HG03196 (cell line): Measurements from ENCODE around the gene CNTRL.
"Not testable (repeated sequence)": the region's sequence is repeated elsewhere in the genome, so short reads cannot be mapped to it uniquely, and the experiment has no call there.

ENCODE experiments used
- ATAC-seq: cut with Tn5 transposase; IDR thresholded peaks from one replicate; pipeline ENCODE4 v1.9.1; 2021; ENCODE audit not compliant: unreplicated experiment

CNTRL gene

GRCh38 chr9:121069396-121069795, 5.4 kb upstream of the CNTRL start:
- no peak for ATAC-seq

DNA sequence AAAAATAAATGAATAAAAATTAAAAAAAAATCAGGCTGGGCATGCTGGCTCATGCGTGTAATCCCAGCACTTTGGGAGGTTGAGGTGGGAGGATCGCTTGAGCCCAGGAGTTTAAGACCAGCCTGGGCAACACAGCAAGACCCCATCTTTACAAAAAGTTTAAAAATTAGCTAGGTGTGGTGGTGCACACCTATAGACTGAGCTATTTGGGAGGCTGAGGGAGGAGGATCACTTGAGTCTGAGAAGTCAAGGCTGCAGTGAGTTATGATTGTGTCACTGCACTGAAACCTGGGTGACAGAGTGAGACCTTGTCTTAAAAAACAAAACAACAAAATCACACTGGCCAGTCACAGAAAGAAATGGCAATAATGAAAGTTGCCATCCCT, 3.4 kb upstream of the CNTRL start:
- no peak for ATAC-seq

GRCh38 chr9:121071756-121072421, 2.9 kb upstream of the CNTRL start:
- ATAC-seq: peak; percentile 39

DNA sequence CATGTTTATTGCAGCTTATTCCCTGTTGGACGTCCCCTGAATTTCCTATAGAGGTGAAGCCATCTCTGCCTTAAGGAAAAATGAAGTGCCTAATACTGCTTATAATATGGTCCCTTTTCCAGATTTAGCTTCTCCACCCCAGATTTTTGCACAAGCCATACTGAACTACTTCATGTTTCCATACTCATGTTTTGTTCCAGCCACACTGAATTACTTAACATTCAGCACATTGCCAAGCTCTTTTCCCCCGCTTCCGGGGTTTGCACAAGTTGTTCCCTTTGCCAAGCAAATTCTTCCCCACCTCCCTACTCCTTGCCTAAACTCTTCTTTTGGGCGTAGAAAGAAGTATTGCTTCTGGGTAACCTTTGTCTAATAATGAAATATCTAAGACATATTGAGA, 1.7 kb upstream of the CNTRL start:
- ATAC-seq: no peak

DNA sequence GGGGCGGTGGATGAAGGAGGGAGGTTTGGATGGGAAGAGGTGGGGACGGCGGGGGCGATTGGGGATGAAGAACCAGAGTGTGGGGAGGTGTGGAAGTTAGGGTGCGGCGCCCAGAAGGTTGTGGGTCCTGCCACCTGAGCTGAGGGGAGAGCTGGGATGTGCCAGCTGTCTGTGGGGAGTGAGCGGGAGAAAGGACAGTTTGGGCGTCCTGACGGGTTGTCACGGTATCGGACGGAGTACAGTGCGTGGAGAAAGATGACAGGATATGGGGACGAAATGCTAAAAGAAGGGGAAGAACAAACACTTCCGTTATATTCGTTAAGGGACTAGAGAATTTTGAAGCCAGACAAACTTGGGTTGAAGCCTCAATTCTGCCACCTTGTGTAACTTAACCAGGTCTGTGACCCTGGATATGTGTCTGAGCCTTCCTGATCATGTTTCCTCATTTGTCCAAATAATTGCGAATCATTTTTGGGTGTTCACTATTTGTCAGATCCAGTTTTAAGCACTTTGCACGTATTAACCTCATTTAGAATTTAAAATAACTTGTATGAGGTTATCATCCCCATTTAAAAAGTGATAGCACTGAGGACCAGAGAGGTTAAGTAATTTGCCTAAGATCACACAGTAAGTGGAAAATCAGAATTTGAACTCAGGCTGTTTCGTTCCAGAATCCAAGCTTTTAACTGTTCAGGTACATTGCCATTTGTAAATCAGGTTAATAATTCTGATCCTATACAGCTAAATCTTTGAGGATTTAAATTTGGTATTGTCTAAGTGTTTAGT, 689 bp downstream of the CNTRL start:
- ATAC-seq: peak; percentile 8

DNA sequence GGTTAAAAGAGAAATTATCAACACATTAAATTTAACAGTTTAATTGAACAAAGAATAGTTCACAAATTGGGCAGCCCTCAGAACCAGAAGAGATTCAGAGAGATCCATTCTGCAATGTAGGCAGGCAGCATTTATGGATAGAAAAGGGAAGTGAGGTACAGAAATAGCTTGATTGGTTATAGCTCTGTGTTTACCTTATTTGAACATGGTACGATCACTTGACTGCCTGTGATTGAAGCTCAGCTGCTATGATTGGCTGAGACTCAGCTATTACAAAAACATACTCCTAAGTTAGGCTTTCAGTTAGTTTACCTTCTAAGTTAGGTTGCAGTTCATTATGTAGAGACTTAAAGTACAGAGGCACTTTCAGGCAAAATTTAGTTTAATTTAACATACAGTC, 7.3 kb downstream of the CNTRL start:
- ATAC-seq: no peak

DNA sequence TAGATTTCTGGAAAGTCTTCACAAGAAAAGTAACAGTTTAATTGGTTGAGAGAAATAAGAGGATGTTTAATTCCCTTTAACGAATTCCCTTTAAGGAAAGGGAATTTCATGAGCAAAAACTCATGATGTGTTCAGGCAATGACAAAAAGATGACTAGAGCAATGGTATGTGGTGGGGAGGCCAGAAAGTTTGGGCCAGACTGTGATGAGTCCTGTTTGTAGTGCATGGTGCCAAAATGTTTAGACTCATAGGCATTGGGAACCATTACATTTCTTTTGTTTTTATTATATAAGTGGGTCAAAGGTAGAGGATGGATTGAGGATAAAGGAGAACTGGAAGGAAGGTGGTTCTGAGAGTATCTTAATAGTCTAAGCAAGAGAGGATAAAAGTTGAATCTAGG, 10.9 kb downstream of the CNTRL start:
- ATAC-seq: no peak

GRCh38 chr9:121088576-121088975, 13.8 kb downstream of the CNTRL start:
- ATAC-seq: no peak

GRCh38 chr9:121090743-121091142, 16.0 kb downstream of the CNTRL start:
- ATAC-seq: not testable (repeated sequence)

DNA sequence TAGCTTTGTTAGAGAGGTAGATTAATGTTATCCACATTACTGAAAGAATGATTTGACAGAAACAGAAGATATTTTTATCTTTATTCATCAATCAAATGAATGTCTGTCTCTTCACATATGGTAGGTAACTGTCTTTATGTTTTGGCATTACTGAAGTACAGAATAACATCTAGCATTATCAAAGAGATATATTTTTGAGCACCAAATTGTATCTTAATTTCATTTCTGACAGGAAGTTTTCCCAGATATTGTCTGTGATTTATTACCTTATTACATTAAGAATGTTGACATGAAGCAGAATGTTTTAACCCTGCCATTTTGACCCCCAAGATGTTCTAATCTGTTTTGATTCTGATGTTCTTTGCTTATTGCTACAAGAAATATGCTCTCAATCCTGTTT, 20.3 kb downstream of the CNTRL start:
- no peak for ATAC-seq

DNA sequence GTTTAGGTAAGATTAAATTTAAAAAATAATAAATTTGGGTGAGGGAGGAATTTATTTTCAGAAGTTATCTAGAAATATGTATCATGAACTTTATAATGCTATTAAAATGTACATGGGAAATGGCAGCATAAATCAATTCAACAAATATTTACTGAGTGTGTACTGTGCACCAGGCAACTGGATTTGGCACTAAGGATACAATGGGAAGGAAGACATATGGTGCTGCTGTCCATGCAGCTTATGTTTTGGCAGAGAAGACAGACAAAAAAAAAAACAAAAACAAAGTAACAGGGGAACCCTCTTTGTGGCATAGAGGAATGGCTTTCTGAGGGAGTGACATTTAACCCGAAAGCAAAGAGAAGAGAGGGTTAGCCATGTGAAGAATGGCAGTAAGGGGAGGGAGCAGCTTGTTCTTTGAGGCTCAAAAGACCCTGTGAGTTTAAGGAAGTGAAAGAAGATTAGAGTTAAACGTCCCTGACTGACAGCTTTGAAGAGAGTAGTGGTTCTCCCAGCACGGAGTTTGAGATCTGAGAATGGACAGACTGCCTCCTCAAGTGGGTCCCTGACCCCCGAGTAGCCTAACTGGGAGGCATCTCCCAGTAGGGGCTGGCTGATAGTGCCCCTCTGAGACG, 23.9 kb downstream of the CNTRL start:
- no peak for ATAC-seq

DNA sequence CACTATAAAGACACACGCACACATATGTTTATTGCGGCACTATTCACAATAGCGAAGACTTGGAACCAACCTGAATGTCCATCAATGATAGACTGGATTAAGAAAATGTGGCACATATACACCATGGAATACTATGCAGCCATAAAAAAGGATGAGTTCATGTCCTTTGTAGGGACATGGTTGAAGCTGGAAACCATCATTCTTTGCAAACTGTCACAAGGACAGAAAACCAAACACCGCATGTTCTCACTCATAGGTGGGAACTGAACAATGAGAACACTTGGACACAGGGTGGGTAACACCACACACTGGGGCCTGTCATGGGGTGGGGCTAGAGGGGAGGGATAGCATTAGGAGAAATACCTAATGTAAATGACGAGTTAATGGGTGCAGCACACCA, 29.3 kb downstream of the CNTRL start:
- ATAC-seq: not testable (repeated sequence)

DNA sequence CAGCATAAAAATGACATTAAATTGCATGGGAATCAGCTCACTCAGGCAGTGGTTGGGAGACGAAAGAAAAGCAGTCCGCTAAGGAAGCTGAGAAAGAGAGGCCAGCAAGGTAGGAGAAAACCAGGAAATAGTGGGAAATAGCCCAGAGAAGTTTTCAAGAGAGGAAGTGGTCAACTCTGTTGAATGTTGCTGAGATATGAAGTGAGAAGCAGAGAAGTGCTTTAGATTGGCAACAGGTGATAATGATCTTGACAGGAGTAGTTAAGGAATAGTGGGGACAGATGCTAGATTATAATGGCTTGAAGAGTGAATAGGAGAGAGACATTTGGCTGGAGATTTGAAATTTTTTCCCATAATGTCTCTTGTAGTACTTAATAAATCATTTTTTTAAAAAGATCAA, 30.8 kb downstream of the CNTRL start:
- ATAC-seq: no peak

DNA sequence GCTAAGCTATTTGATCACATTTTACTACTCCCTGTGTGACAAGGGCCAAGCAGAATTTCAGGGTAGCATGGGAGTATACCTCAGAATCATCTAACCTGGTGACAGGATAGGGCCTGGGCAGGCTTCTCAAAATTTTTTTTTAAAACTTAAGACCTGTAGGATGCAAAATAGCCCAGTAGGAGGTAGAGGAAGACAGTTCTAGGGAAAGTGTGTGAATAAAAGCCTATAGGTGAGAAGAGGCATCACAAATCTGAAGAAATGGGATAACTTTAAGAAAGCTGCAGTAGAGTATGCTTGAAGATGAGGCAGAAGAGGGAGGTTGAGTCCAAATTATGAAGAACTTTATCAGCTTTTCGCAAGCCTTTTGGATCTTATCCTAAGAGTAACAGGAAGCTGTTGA, 32.3 kb downstream of the CNTRL start:
- no peak for ATAC-seq

DNA sequence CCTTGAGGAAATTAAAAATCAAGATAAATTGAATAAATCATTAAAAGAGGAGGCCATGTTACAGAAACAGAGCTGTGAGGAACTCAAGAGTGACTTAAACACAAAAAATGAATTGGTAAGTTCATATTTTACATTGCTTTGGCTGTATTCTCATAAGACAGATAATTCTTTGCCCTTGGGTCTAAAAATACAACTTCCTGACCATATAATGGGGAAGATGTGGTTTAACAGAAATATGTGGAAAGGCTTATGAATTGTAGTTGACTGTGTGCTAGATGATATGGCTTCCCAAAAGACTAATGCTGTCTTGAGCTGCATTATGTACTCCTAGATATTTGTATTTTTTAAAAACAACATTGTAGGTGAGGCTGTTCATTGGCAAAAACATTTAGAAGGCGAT, 33.1 kb downstream of the CNTRL start:
- ATAC-seq: no peak

DNA sequence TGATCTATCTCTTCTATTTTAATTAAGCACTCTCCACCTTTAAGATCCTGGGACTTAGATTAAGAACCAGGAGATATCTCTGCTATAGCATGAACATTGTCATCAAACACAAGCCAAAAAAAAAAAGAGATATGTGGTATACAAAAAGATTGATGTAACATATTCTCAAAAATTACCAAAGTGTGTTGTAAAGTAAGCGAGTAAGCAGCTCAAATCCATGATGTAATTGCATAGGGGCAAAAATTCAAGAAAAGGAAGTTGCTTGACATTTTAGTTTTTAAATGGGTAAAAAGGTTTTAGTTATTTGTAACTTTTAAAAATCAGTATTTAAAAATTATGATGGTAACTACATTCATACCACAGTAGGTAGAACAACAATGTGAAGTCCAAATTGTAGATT, 40.7 kb downstream of the CNTRL start:
- ATAC-seq: no peak

DNA sequence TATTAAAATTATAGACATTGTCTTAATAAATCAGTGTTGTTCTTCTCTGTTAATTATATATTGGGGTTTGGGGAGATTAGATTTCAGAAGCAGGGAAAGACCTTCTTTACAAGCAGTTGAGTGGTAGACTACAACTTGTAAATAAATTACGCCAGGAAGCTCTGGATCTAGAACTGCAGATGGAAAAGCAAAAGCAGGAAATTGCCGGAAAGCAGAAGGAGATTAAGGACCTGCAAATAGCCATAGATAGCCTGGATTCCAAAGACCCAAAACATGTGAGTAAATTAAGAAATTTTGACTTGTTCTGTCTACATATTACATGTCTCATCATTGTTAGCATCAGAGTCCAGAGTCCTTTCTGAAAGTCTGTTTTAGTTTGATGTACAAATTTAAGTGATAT, 43.5 kb downstream of the CNTRL start:
- ATAC-seq: no peak

DNA sequence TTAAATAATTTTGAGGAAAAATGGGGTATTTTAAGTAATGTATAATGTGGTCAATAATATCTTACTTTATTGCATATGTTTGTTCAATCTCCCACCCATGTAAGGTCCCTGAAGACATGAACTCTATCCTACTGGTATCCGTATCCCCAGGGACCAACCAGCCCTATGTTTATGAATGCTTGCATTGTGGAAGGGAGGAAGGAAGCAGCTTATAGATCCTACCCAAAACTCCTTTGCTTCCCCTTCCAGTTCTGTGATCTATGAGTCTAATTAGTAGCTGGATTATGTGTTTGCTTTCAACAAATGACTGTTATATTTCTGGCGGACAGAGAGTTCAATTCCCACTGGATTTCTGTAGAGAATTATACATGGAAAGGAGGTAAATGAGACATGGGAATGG, 45.6 kb downstream of the CNTRL start:
- no peak for ATAC-seq

DNA sequence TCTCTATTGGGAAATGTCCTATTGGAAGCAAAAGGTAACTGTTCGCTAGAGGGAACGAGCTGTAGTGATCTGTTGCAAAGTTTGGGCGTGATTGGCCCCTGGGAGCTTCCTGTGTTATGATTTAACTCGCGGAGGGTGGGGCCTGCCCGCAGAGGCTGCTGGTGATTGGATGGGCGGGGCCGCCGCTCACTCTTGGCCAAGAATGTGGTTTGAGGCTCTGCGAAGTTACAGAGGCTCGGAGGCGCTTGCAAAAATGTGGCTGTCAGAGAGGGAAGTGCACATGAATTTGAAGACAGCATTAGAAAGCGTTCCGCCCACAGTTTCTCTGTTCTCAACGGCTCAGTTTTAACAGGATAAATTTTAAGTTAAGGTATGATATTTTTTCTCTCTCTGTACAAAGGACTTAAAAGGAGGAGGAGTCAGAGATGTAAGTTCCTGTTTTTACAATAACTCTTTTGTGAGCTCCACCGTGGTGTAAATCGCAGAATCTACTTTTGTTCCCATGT, 46.9 kb downstream of the CNTRL start:
- ATAC-seq: peak; percentile 98

DNA sequence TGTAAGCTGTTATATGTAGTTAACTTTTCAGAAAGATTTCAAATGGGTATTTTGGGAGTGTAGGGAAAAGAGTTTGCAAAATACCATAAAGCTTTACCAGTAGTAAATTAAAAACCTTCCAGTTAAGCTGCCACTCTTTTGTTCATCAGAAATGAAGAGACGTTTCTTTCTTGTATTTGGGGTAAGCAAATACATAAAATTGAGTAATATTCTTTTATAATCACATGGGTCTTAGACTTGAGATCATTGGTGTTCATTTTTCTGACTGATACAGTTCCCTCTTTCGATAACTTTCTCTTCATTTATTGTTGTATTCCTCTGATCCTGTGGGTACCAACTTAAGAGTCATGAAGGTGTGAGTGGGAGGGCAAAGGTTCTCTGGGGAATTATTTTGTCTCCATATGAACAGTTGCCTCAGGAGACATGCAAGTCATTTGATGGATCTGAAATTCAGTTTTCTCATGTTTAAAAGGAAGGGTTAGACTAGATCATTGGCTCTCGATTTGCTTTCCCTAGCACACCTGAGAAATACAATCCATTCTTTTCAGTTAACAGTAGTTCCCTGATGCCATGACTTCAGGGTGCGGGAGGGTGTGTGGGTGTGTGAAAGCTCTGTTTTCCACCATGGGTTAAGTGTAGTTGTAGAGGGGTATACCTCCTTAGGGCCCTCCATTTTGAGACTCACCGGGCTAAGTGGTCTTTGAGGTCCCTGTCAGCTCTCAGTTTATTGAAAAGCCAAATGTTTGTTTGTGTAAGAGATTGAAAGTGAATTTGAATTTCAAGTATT, 47.7 kb downstream of the CNTRL start:
- ATAC-seq: no peak

GRCh38 chr9:121123816-121124535, 49.2 kb downstream of the CNTRL start:
- no peak for ATAC-seq
